GM12872 (cell line): ENCODE data around the gene JAML.

Experiments used
- CTCF ChIP-seq: IDR thresholded peaks from 3 replicates; pipeline ENCODE4 v1.5.1; 2011; ENCODE audit warnings: low read depth, mild to moderate bottlenecking, low read length, moderate library complexity; ENCODE audit not compliant: insufficient read depth

The JAML gene

DNA sequence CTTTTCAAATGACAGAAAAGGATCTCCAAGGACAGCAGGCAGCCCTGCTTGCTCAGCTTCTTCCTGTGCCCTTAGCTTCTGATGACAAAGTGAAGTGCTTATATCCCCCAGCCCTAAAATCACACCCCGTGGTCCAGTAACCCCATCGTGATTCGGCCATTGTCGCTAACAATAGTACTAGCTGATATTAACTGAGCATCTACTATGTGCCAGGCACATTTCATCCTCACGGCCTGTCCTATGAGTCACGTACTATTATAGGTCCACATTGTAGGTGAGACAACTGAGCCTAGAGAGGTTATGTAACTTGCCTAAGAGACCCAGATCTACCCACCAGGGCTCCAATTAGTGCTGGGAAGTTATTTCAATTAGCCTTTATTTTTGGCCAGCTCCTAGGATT is 78.3 kb downstream of the JAML start:
- TF ChIP-seq CTCF: no peak

GRCh38 chr11:118145285-118146227 is 79.3 kb downstream of the JAML start:
- TF ChIP-seq CTCF: peak; percentile 88

GRCh38 chr11:118144301-118145268 is 80.2 kb downstream of the JAML start:
- no peak for TF ChIP-seq CTCF
